ENCODE results near the gene FLII. TPM values are rescaled to one million over a fixed set of nuclear protein-coding genes. Genes with fewer than 3 reads are reported as not detected.

The FLII gene
- total RNA-seq, 1 donor from 2014 or later, result 327 TPM

DNA sequence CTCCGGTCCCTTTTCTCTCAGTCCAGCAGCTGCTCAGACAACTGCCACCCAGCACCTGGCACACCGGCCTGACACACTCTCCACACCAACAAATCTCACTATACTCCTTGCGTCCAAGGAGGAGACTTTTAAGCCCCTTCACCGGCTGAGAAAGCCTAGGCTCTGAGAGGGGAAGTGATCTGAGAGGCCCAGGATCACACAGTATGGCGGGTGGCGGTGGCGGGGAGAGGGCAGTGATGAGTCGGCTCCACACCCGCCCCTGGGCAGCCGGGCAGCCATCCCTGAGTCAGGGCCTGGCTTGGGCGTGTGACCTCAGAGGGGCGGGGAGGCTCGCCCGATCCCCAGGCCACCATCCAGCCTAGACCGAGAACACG is 569 bp downstream of the FLII start:
- Histone ChIP-seq H3K4me3 (peak overlapping the region; percentile 98), H3K27ac (peak overlapping the region; percentile 99), H3K9me3 (no peaks in the 10 kb centered on the region), H3K27me3 (ENCODE audit: low read depth) (no peaks in the 10 kb centered on the region), H3K4me1 (peaks cover 53% of the 10 kb centered on the region), H3K36me3 (peaks cover 37% of the 10 kb centered on the region)
- intact Hi-C loops (cut with DNase I), result no loop called here
- peak; percentile 87 for DNase-seq
- ATAC-seq, result peak; percentile 75 to 79
- TF ChIP-seq, protein P1, sequence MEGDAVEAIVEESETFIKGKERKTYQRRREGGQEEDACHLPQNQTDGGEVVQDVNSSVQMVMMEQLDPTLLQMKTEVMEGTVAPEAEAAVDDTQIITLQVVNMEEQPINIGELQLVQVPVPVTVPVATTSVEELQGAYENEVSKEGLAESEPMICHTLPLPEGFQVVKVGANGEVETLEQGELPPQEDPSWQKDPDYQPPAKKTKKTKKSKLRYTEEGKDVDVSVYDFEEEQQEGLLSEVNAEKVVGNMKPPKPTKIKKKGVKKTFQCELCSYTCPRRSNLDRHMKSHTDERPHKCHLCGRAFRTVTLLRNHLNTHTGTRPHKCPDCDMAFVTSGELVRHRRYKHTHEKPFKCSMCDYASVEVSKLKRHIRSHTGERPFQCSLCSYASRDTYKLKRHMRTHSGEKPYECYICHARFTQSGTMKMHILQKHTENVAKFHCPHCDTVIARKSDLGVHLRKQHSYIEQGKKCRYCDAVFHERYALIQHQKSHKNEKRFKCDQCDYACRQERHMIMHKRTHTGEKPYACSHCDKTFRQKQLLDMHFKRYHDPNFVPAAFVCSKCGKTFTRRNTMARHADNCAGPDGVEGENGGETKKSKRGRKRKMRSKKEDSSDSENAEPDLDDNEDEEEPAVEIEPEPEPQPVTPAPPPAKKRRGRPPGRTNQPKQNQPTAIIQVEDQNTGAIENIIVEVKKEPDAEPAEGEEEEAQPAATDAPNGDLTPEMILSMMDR (IDR thresholded peaks at IDR 0.05), result no peak

DNA sequence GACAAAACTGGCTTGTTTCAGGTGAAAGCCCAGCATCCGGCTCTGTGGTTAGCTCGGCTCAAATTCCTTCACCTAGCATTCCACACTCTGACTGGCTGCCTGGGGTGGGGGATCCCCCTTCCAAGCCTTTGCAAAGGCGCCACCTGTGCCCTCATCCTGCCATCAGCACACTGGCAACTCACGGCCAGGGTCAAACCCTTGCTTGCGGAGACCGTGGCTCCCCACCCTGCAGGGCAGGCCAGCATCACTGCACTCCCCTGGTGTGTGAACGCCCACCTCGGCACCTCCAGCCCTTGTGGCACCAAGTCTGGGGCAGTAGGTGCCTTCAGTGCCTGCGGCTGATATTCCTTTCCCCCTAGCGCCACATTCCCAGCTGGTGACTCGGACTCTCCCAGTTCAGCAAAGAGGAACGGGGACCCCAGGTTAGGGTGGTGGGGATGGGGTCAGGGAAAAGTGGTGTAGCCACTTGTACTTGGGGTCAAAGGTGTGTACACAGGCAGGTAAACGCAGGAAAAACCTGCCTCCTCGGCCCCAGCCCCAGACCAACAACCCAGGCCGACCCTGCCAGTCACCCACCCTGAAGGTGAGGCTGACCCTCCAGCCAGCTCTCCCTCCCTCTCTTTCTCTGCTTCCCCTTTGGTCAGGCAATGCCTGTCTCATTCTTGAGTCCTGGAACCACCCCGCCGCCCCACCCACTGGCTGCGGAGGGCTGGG is 1.1 kb downstream of the FLII start:
- TF ChIP-seq, protein P1 (IDR thresholded peaks at IDR 0.05), result no peak
- intact Hi-C loops (cut with DNase I), result no loop called here
- DNase-seq (peak; percentile 80), ATAC-seq (peak; percentile 20 to 35)
- no peaks in the 10 kb centered on the region for H3K9me3 ChIP-seq
- peak overlapping the region; percentile 98 for H3K4me3 ChIP-seq
- H3K4me1 ChIP-seq, result peaks cover 49% of the 10 kb centered on the region
- peaks cover 42% of the 10 kb centered on the region for H3K36me3 ChIP-seq
- H3K27me3 ChIP-seq (ENCODE audit: low read depth), result no peaks in the 10 kb centered on the region
- peak overlapping the region; percentile 99 for H3K27ac ChIP-seq

GRCh38 chr17:18256776-18257175 is 1.8 kb downstream of the FLII start:
- TF ChIP-seq, protein P1 (IDR thresholded peaks at IDR 0.05), result no peak
- DNase-seq, result no peak
- no peak for ATAC-seq
- H3K27me3 ChIP-seq (ENCODE audit: low read depth), result no peaks in the 10 kb centered on the region
- H3K4me1 ChIP-seq, result peaks cover 42% of the 10 kb centered on the region
- peak overlapping the region; percentile 99 for H3K27ac ChIP-seq
- no peaks in the 10 kb centered on the region for H3K9me3 ChIP-seq
- H3K36me3 ChIP-seq, result peaks cover 49% of the 10 kb centered on the region
- peak overlapping the region; percentile 98 for H3K4me3 ChIP-seq
- intact Hi-C loops (cut with DNase I), result no loop called here

- Histone ChIP-seq H3K4me1 (peaks cover 38% of the 10 kb centered on the region), H3K27me3 (ENCODE audit: low read depth) (no peaks in the 10 kb centered on the region), H3K4me3 (no peak overlapping the region), H3K36me3 (peaks cover 53% of the 10 kb centered on the region), H3K27ac (no peak overlapping the region), H3K9me3 (no peaks in the 10 kb centered on the region)
- DNase-seq (no peak), ATAC-seq (no peak)
- intact Hi-C loops (cut with DNase I), result no loop called here
- TF ChIP-seq, protein P1 (IDR thresholded peaks at IDR 0.05), result no peak
Measured at GRCh38 chr17:18256351-18256750, 2.2 kb downstream of the FLII start.

DNA sequence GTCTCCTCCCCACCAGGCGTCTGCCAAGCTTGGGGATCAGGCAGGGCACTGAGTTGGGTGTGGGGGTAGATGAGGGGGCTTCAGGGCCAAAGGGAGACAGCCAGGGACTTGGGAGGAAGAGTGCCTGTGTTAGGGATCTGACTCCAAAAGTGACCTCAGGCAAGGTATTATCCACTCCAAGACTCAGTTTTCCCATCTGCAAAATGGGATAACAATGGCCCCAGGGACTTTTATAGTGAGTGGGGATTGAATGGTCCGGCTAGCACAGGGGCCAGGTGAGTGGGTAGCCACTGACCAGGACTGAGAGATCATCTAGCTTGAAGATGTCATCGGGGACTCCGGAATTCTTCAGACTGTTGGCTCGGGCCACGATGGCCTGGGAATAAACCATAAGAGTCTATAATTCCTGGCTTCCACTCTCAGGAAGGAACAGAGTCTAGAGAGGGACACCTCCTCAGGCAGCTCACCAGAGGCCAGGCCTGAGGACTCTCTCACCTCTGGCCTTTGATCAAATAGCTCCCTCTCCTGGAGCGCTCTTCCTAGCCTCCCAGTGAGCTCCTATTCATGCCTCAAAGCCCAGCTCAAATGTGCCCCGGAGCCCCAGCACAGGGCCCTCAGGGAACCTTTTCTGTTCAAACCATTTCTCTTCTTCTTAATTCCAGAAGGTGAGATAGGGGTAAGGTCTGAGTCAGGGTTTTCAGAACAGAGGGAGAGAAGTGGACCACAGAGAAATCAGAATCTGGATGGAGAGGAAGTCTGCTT is 3.5 kb downstream of the FLII start:
- peaks cover 34% of the 10 kb centered on the region for H3K4me1 ChIP-seq
- TF ChIP-seq, protein P1 (IDR thresholded peaks at IDR 0.05), result no peak
- intact Hi-C loops (cut with DNase I), result no loop called here
- no peaks in the 10 kb centered on the region for H3K9me3 ChIP-seq
- H3K36me3 ChIP-seq, result peaks cover 66% of the 10 kb centered on the region
- no peaks in the 10 kb centered on the region for H3K27me3 ChIP-seq (ENCODE audit: low read depth)
- ATAC-seq (no peak), DNase-seq (no peak)
- no peak overlapping the region for H3K4me3 ChIP-seq
- H3K27ac ChIP-seq, result no peak overlapping the region
